Right renal pelvis (tissue), 4 donors: ENCODE results near the gene CDC14A. TPM values are rescaled to one million over a fixed set of nuclear protein-coding genes. Genes with fewer than 3 reads are reported as not detected.
A peak's percentile ranks its signal among the peaks of the same experiment; 100 is the strongest.

Source experiments
- DNase-seq, 4 donors: peaks; one replicate each; pipeline ENCODE4 v3.0.0-alpha.2; 2013; ENCODE audit warnings: low read depth in 4 of 4, low spot score in 3 of 4, missing footprints in 1 of 4
- polyA plus RNA-seq, 4 donors: library from polyadenylated mRNA; unstranded; fragments of 120-200 nt; gene quantifications; one replicate each; pipeline ENCODE4 v1.2.1, GENCODE V29; 2013; ENCODE audit not compliant: insufficient read length in 4 of 4

CDC14A gene
- polyA plus RNA-seq, 4 donors: 29.4 to 34.7 (median 32.5) TPM

DNA sequence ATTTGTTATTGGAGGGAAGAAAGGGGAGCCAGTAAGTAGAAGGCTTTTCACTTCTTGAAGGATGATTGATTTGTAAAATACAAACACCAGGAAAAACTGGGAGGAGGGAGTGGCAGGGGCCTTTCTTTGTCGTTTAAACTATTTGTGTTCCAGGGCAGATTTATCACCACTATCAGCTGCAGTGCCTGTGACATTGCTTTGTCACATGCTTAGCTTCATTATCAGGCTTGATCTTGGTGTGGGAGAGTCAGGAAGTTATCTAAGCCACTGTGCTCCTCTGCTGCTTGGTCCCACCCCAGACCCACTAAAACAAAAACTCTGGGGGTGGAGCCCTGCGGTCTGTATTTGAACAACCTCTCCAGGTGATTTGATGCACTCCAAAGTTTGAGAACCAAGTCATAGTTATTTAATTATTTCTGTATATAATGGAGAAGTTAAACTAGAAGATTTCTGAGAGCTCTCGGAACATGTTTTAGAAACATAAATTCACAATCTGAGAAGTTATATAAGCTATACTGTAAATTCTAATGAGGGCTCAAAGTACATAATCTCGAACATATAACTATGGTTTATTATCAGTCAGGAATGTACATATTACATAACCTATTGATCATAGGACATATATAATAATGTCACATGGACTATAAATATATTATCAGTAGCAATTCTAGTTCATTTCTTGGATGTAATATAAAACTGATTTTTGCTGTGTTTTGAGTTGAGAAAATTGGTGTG lies 87.9 kb downstream of the CDC14A start:
- DNase-seq: no peak

DNA sequence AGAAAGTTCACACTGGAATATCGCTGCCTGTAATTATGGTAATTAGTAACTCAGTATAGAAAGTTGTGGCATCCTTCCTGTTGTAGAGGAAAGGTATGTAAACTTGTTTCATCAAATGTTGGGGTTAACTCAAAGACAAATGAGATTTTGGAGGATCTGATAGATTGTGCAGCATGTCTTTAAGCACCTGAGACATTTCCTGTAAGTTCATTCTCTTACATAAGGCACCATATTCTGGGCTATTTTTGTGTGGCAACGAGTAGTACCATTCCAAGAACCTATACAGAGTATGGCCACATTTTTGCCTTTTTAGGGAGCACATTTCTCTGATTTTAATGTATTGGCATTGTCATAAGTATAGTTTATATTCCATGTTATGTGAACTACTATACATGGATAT lies 88.8 kb downstream of the CDC14A start:
- no peak for DNase-seq

- DNase-seq: no peak
These were observed 89.3 kb downstream of the CDC14A start for GRCh38 chr1:100441651-100442050.

DNA sequence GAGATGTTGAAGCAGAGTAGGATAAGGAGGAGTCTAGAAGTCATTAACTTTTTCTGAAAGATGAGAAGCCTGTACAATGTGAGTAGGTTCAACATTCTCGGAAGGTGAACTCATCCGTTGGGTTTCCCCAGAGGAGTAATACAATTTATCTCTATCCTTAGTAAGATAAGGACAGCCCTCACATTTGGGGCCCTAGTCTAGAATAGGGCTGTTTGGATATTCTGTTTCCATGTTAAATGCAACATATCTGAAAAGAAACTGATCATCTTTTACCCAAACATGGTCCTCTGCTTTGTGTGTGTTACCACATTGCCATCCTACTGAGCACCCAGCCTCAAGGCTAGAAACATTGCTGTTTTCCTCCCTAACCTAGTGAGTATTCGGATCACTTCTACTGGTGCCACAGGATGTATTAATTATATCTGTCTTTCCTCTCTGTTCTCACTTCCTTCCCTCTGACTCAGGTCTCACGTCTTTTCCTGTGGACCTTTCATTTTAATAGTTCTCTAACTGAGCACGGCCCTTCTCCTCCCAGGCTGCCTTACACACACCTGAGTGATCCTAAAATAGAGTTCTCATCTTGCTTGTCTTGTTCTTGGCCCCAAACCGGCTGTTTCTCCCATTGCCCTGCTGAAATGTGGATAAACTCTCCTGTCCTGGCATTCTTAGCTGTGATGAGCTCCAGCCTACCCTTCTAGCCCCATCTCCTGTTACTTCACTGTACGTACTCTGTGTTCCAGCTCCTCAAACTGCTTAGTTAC lies 91.7 kb downstream of the CDC14A start:
- no peak for DNase-seq

DNA sequence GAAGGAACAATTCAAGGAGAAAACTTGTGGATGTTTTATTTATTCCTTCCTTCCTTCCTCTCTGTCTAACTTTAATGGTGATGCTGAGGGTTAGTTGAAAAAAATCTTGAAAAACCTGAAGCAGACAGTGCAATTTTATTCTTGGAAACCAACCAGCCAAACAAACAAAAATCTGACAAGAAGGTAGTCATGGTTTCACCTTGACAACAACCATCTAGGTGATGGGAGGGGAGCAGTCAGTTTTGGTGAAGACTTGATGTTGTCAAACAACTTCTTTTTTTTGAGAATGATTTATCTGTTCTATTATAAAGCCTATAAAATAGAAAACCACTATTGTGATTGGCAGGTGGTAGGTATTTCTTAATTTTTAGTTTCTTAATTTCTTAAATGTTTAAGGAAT lies 93.3 kb downstream of the CDC14A start:
- DNase-seq: no peak

- no peak for DNase-seq
These were observed 96.1 kb downstream of the CDC14A start for GRCh38 chr1:100448366-100448765.

- no peak for DNase-seq
These were observed 97.2 kb downstream of the CDC14A start for GRCh38 chr1:100449477-100449876.

DNA sequence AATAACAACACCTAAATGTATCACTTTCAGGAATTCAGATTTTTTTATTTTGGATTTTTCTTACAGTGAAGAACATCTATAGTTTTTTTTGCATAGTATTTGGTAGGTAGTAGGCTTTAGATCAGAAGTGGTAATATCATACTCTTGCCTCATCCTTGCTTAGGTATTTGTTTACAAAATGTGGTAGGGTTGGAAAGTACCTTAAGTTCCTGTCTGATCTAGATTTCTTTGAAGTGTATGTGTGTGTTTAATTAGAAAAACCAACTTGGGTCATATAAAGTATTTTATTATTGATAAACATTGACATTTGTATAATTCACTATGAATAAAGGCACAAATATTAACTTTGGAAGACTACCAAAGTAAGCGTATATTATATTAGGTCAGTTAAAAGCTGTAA lies 100.3 kb downstream of the CDC14A start:
- no peak for DNase-seq

DNA sequence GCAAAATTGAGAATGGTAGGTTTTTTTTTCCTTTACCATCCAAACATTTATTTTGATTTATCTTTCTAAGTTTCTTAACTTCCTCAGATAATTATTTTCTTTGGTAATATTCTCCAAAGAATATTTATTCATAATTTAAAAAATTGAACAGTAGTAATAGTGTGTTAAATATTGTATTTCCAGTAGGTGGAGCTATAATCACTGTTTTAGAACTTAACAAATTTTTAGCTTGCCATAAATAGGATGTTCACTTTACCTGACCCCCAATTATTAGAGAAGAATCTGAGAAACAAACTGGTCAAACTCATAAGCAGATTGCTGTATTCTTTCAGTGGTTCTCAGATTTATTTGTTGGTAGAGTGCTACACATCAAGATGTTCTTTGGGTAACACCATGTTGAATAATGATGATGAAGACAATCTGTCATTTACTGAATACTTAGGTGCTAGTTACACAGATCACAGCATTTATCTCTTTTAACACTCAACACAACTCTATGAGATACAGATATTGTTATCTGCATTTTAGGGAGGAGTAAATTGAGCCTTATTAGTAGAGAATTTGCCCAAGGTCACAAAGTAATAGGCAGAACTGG lies 103.3 kb downstream of the CDC14A start:
- DNase-seq: no peak

GRCh38 chr1:100456880-100457279 lies 104.6 kb downstream of the CDC14A start:
- no peak for DNase-seq

DNA sequence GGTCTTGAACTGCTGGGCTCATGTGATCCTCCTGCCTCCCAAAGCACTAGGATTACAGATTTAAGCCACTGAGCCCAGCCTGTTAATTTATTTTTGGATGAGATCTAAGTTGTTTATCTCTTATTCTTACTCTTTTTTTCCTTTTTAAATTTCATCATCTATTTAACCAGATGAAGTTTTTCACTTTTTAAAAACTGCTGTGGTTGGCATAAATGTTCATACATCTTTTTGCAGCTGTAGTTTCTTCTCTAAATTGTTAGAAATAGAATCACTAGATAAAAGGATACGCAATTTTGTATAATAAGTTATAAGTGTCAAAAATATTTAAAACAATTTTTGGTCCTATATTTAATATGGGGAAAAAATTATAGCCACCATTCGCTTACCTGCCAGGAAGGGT lies 105.4 kb downstream of the CDC14A start:
- no peak for DNase-seq

GRCh38 chr1:100458661-100459357 lies 106.5 kb downstream of the CDC14A start:
- DNase-seq: no peak

- DNase-seq: peak; percentile 58 to 67 (median 65)
These were observed 107.2 kb downstream of the CDC14A start for GRCh38 chr1:100459358-100460114.

DNA sequence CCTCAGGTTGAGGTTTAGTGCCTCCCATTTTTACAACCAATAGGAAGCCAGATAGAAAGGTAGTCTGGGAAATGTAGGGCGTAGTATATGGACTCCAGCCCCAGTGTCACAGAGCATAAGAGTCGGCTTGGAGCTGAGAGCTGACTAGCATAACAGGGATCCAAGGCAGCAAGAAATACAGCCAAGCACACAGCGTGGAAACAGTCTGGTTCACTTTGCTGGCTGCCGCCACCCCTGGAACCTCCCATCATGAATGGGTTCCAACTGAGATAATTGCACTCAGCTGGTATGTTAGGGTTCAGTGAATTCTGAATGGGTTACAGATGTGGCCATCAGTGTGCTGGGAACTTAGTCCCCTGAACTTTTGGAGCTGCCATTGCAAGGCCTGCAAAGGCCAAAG lies 108.9 kb downstream of the CDC14A start:
- DNase-seq: no peak

GRCh38 chr1:100462326-100463025 lies 110.2 kb downstream of the CDC14A start:
- no peak for DNase-seq

- DNase-seq: peak in 3 of 4 donors; percentile 33 to 46 (median 38)
These were observed 111.6 kb downstream of the CDC14A start for GRCh38 chr1:100463791-100464424.

- DNase-seq: no peak
These were observed 117.3 kb downstream of the CDC14A start for GRCh38 chr1:100469578-100469977.

- no peak for DNase-seq
These were observed 122.5 kb downstream of the CDC14A start for GRCh38 chr1:100474834-100475233.

DNA sequence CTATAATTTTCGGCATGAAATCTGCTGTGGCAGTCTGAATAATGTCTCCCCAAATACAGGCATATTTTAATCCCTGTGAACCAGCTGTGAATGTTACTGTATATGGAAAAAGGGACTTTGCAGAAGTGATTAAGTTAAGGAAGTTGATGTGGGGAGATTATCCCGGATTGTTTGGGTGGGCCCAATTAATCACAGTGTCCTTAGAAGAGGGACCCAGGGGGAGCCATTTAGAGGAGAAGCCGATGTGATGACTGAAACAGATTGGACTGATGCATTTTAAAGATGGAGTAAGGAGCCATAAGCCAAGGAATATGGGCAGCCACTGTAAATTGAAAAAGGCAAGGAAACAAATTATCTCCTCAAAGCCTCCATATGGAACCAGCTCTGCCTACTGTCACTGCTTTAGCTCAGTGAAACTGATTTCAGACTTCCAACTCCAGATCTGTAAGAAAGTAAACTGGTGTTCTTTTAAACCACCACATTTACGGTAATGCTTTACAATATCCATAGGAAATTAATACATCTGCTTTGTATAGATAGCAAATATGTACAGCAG lies 124.5 kb downstream of the CDC14A start:
- no peak for DNase-seq
